SK-N-SH treated with all-trans-retinoic acid at 6 μM for 48 hours (cell line): ENCODE results near the gene GPX2.

Source experiments
- RARB ChIP-seq: fragments of 250-450 bp; sonication (Bioruptor Pico); IDR thresholded peaks from 2 replicates; pipeline ENCODE4 v1.8.0; 2021; ENCODE audit warnings: mild to moderate bottlenecking, moderate library complexity
- SNAI2 ChIP-seq: fragments of 250-450 bp; sonication (Bioruptor Pico); IDR thresholded peaks from 2 replicates; pipeline ENCODE4 v1.5.0; 2020; ENCODE audit warnings: mild to moderate bottlenecking, moderate library complexity
- TSHZ2 ChIP-seq: fragments of 250-450 bp; sonication (Bioruptor Pico); IDR thresholded peaks from 2 replicates; pipeline ENCODE4 v1.5.0; 2020; ENCODE audit warnings: mild to moderate bottlenecking, moderate library complexity
- ZC3H10 ChIP-seq: fragments of 250-450 bp; sonication (Bioruptor Pico); IDR thresholded peaks from 2 replicates; pipeline ENCODE4 v1.5.1; 2021; ENCODE audit warnings: mild to moderate bottlenecking, moderate library complexity
- ZFP3 ChIP-seq: fragments of 250-450 bp; sonication (Bioruptor Pico); IDR thresholded peaks from 2 replicates; pipeline ENCODE4 v1.5.0; 2020; ENCODE audit warnings: mild to moderate bottlenecking, moderate library complexity
- ZNF70 ChIP-seq: fragments of 450-650 bp; formaldehyde crosslinking; IDR thresholded peaks from 2 replicates; pipeline ENCODE4 v1.5.0; 2020; ENCODE audit warnings: mild to moderate bottlenecking, moderate library complexity

- TF ChIP-seq ZNF70 (CRISPR knock-in tag) (no peak), SNAI2 (CRISPR knock-in tag) (no peak), ZFP3 (CRISPR knock-in tag) (no peak), ZC3H10 (no peak), TSHZ2 (CRISPR knock-in tag) (no peak), RARB (CRISPR knock-in tag) (no peak)
These were observed 12.1 kb upstream of the GPX2 start for GRCh38 chr14:64954491-64955240.
